GM12878 (cell line): Measurements from ENCODE around the gene DHX29.

Experiments
- CBX3 ChIP-seq: fragments of 200-600 bp; sonication (generic); IDR thresholded peaks from 2 replicates; pipeline ENCODE4 v1.6.1; 2016; ENCODE audit warnings: low read depth, borderline replicate concordance
- TF ChIP-seq, protein P1 (sequence below), 3 experiments: IDR thresholded peaks in 2 of 3; conservative IDR thresholded peaks in 1 of 3; 2 replicates each; pipeline ENCODE4 v1.5.1; 2011; ENCODE audit warnings: low read depth in 3 of 3, low read length in 3 of 3, mild to moderate bottlenecking in 3 of 3, control low read depth in 2 of 3, moderate library complexity in 2 of 3, inconsistent platforms in 1 of 3, mixed read lengths in 1 of 3; ENCODE audit not compliant: control insufficient read depth in 2 of 3, insufficient read depth in 1 of 3; ENCODE audit errors: extremely low read depth in 1 of 3
- TF ChIP-seq, protein P2 (sequence below): IDR thresholded peaks from 2 replicates; pipeline ENCODE4 v1.6.1; 2012; ENCODE audit warnings: low read depth, low read length, improper control_type of control experiment

DNA sequence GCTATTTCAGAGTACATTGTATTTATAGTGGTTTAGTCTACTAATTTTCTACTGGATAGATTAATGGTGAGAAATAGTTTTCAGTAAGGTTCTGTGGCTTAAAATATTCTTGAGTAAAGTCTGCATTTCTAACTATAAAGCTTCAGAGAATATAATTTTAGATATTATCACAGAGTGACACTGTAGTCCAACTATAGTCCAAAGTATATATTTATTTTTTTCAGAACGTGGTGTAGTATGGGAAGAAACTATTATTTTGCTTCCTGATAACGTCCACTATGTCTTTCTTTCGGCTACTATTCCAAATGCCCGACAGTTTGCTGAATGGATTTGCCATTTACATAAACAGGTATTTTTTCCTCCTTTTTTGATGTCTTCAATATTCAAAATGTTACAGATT lies 35.6 kb upstream of the DHX29 start:
- no peak for TF ChIP-seq CBX3
- TF ChIP-seq, protein P1, sequence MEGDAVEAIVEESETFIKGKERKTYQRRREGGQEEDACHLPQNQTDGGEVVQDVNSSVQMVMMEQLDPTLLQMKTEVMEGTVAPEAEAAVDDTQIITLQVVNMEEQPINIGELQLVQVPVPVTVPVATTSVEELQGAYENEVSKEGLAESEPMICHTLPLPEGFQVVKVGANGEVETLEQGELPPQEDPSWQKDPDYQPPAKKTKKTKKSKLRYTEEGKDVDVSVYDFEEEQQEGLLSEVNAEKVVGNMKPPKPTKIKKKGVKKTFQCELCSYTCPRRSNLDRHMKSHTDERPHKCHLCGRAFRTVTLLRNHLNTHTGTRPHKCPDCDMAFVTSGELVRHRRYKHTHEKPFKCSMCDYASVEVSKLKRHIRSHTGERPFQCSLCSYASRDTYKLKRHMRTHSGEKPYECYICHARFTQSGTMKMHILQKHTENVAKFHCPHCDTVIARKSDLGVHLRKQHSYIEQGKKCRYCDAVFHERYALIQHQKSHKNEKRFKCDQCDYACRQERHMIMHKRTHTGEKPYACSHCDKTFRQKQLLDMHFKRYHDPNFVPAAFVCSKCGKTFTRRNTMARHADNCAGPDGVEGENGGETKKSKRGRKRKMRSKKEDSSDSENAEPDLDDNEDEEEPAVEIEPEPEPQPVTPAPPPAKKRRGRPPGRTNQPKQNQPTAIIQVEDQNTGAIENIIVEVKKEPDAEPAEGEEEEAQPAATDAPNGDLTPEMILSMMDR (IDR thresholded peaks at IDR 0.05 in 2 of 3, conservative IDR thresholded peaks at IDR 0.05 in 1 of 3; ENCODE audit: control insufficient read depth in 2 of 3, extremely low read depth in 1 of 3, insufficient read depth in 1 of 3, low read depth in 3 of 3, low read length in 3 of 3): no peak
- TF ChIP-seq, protein P2, sequence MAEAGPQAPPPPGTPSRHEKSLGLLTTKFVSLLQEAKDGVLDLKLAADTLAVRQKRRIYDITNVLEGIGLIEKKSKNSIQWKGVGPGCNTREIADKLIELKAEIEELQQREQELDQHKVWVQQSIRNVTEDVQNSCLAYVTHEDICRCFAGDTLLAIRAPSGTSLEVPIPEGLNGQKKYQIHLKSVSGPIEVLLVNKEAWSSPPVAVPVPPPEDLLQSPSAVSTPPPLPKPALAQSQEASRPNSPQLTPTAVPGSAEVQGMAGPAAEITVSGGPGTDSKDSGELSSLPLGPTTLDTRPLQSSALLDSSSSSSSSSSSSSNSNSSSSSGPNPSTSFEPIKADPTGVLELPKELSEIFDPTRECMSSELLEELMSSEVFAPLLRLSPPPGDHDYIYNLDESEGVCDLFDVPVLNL: no peak
